CD14-positive monocyte (primary cell): ENCODE measurements around the gene DCAF6. TPM values are rescaled to one million over a fixed set of nuclear protein-coding genes. Genes with fewer than 3 reads are reported as not detected.

ENCODE experiments used
- DNase-seq, 3 donors: peaks; one replicate each; pipeline ENCODE4 v3.0.0-alpha.2; 2011 to 2022
- H2AFZ ChIP-seq: 2 replicates; pipeline ENCODE4 v1.6.0; 2012; ENCODE audit warnings: mild to moderate bottlenecking, low read depth, low read length, inconsistent platforms; ENCODE audit not compliant: insufficient read depth, poor library complexity, severe bottlenecking
- H3K27ac ChIP-seq, 2 donors: 1 replicate in 1 of 2; 2 replicates in 1 of 2; pipeline ENCODE4 v1.5.1; 2012 to 2013; ENCODE audit warnings: low read length in 2 of 2, control low read depth in 1 of 2, inconsistent platforms in 1 of 2, low read depth in 1 of 2, mild to moderate bottlenecking in 1 of 2
- H3K27me3 ChIP-seq, 2 donors: one replicate each; pipeline versions ENCODE4 v1.6.0 to v1.6.1; 2011 to 2013; ENCODE audit warnings: low read length in 2 of 2; ENCODE audit not compliant: control insufficient read depth in 2 of 2, insufficient read depth in 2 of 2
- H3K36me3 ChIP-seq, 2 donors: replicated peaks in 1 of 2; 1 replicate in 1 of 2; 2 replicates in 1 of 2; pipeline versions ENCODE4 v1.5.1 to v1.6.1; 2012 to 2013; ENCODE audit warnings: low read length in 2 of 2, control low read depth in 1 of 2, inconsistent platforms in 1 of 2, mild to moderate bottlenecking in 1 of 2; ENCODE audit not compliant: insufficient read depth in 2 of 2, control insufficient read depth in 1 of 2
- H3K4me1 ChIP-seq, 2 donors: 1 replicate in 1 of 2; 2 replicates in 1 of 2; pipeline versions ENCODE4 v1.5.1 to v1.6.1; 2012 to 2013; ENCODE audit warnings: low read length in 2 of 2, control low read depth in 1 of 2, inconsistent platforms in 1 of 2, mild to moderate bottlenecking in 1 of 2, moderate library complexity in 1 of 2; ENCODE audit not compliant: insufficient read depth in 2 of 2, control insufficient read depth in 1 of 2
- H3K4me2 ChIP-seq: replicated peaks from 2 replicates; pipeline ENCODE3; 2012; ENCODE audit warnings: low read length, moderate library complexity, mild to moderate bottlenecking; ENCODE audit not compliant: poor library complexity, severe bottlenecking; ENCODE audit errors: extremely low read depth
- H3K4me3 ChIP-seq, 3 experiments: fragments of 200-600 bp in 1 of 3; sonication (generic) in 1 of 3; replicated peaks in 1 of 3; 1 replicate in 2 of 3; 2 replicates in 1 of 3; pipeline ENCODE4 v1.5.1; 2011 to 2013; ENCODE audit warnings: low read length in 3 of 3, mild to moderate bottlenecking in 3 of 3, control low read depth in 2 of 3, low read depth in 2 of 3, inconsistent platforms in 1 of 3, moderate library complexity in 1 of 3
- H3K79me2 ChIP-seq: 2 replicates; pipeline ENCODE4 v1.6.0; 2012; ENCODE audit warnings: mild to moderate bottlenecking, control low read depth, inconsistent platforms, low read length, moderate library complexity; ENCODE audit not compliant: insufficient read depth
- H3K9ac ChIP-seq: 2 replicates; pipeline ENCODE4 v1.6.0; 2017; ENCODE audit warnings: low read length, mild to moderate bottlenecking; ENCODE audit not compliant: insufficient read depth, poor library complexity, severe bottlenecking
- H3K9me3 ChIP-seq, 2 donors: replicated peaks in 1 of 2; 1 replicate in 1 of 2; 2 replicates in 1 of 2; pipeline versions ENCODE4 v1.5.1 to v1.6.1; 2012 to 2013; ENCODE audit warnings: low read length in 2 of 2, control low read depth in 1 of 2; ENCODE audit not compliant: control insufficient read depth in 1 of 2, insufficient read depth in 1 of 2
- H4K20me1 ChIP-seq: 2 replicates; pipeline ENCODE4 v1.6.0; 2012; ENCODE audit warnings: mild to moderate bottlenecking, low read length, control low read depth, moderate library complexity; ENCODE audit not compliant: insufficient read depth
- H3K27ac Mint-ChIP-seq, 7 donors: one replicate each; pipeline ENCODE4 v1.8.0; 2020; ENCODE audit warnings: mild to moderate bottlenecking in 7 of 7, mixed read lengths in 7 of 7, moderate library complexity in 6 of 7, inconsistent platforms in 2 of 7
- H3K27me3 Mint-ChIP-seq, 3 donors: one replicate each; pipeline ENCODE4 v1.8.0; 2021 to 2022; ENCODE audit warnings: low read depth in 3 of 3, mild to moderate bottlenecking in 3 of 3, mixed read lengths in 3 of 3, moderate library complexity in 3 of 3, inconsistent platforms in 1 of 3
- H3K36me3 Mint-ChIP-seq, 2 donors: one replicate each; pipeline ENCODE4 v1.8.0; 2020; ENCODE audit warnings: mixed read lengths in 2 of 2, inconsistent platforms in 1 of 2, mild to moderate bottlenecking in 1 of 2
- H3K4me1 Mint-ChIP-seq: one replicate; pipeline ENCODE4 v1.8.0; 2020; ENCODE audit warnings: mild to moderate bottlenecking, mixed read lengths
- H3K4me3 Mint-ChIP-seq, 2 donors: one replicate each; pipeline ENCODE4 v1.8.0; 2020; ENCODE audit warnings: mild to moderate bottlenecking in 2 of 2, mixed read lengths in 2 of 2, moderate library complexity in 1 of 2
- H3K9me3 Mint-ChIP-seq, 7 donors: one replicate each; pipeline ENCODE4 v1.8.0; 2020 to 2022; ENCODE audit warnings: mixed read lengths in 7 of 7, mild to moderate bottlenecking in 6 of 7, moderate library complexity in 6 of 7, inconsistent platforms in 2 of 7
- CTCF ChIP-seq: fragments of 200-600 bp; IDR thresholded peaks from one replicate; pipeline ENCODE4 v1.8.0; 2022; ENCODE audit warnings: antibody characterized with exemption, mild to moderate bottlenecking
- WGBS: methylation state at CpG from one replicate; pipeline ENCODE4 v1.1.5; 2013; ENCODE audit warnings: missing lambda C conversion rate; ENCODE audit not compliant: insufficient coverage; 5-methylcytosine and 5-hydroxymethylcytosine counted together
- intact Hi-C, 2 donors: fragments of 100-400 bp; cut with micrococcal nuclease; formaldehyde crosslinking; loops; one replicate each; pipeline versions ENCODE4 v1.15.0 to v1.15.1; 2023
- polyA plus RNA-seq, 3 donors: library from polyadenylated mRNA; depleted of rRNA in 1 of 3; unstranded in 2 of 3; stranded (reverse) in 1 of 3; fragments of 300-500 nt in 2 of 3; fragments of >200 nt in 1 of 3; fragmentation: Illumina TruSeq in 2 of 3; gene quantifications; 1 replicate in 2 of 3; 2 replicates in 1 of 3; pipeline ENCODE4 v1.2.3, GENCODE V29; 2012 to 2021

The DCAF6 gene
- polyA plus RNA-seq, 3 donors, result 11.8 to 16.1 (median 11.9) TPM

- Mint-ChIP-seq H3K27me3 (peaks cover 0 to 3% (median 2%) of the 10 kb centered on the region in 3 donors), H3K36me3 (no peaks in the 10 kb centered on the region), H3K9me3 (peaks cover 0 to 2% (median 0%) of the 10 kb centered on the region in 7 donors), H3K4me3 (peak overlapping the region in 1 of 2 donors; percentile 28), H3K27ac (no peak overlapping the region), H3K4me1 (no peaks in the 10 kb centered on the region)
- Histone ChIP-seq H2AFZ (no peak overlapping the region), H3K9me3 (no peaks in the 10 kb centered on the region), H3K27ac (no peak overlapping the region), H3K4me2 (no peak overlapping the region), H3K79me2 (no peaks in the 10 kb centered on the region), H3K4me3 (no peak overlapping the region), H3K9ac (no peak overlapping the region), H3K4me1 (no peaks in the 10 kb centered on the region), H3K36me3 (no peaks in the 10 kb centered on the region), H4K20me1 (no peaks in the 10 kb centered on the region), H3K27me3 (no peaks in the 10 kb centered on the region)
- TF ChIP-seq CTCF, result no peak
- no peak for DNase-seq
- WGBS, result 100% methylated on average over 1 of the region's 1 CpG
- intact Hi-C loops, result no loop called here
Observed at GRCh38 chr1:168102487-168102886, 166.0 kb downstream of the DCAF6 start.

- Mint-ChIP-seq H3K4me3 (no peak overlapping the region), H3K27ac (no peak overlapping the region), H3K27me3 (peaks cover 0 to 3% (median 2%) of the 10 kb centered on the region in 3 donors), H3K36me3 (no peaks in the 10 kb centered on the region), H3K4me1 (no peaks in the 10 kb centered on the region), H3K9me3 (peaks cover 0 to under 1% (median 0%) of the 10 kb centered on the region in 7 donors)
- H4K20me1 ChIP-seq, result no peaks in the 10 kb centered on the region
- H2AFZ ChIP-seq, result no peak overlapping the region
- DNase-seq, result no peak
- H3K9ac ChIP-seq, result no peak overlapping the region
- no peaks in the 10 kb centered on the region for H3K9me3 ChIP-seq
- 80% methylated on average over 2 of the region's 11 CpGs for WGBS
- H3K36me3 ChIP-seq, result no peaks in the 10 kb centered on the region
- H3K27me3 ChIP-seq, result no peaks in the 10 kb centered on the region
- H3K4me2 ChIP-seq, result no peak overlapping the region
- H3K4me1 ChIP-seq, result no peaks in the 10 kb centered on the region
- no peaks in the 10 kb centered on the region for H3K79me2 ChIP-seq
- no peak for TF ChIP-seq CTCF
- intact Hi-C loops, result no loop called here
- H3K27ac ChIP-seq, result no peak overlapping the region
- no peak overlapping the region for H3K4me3 ChIP-seq
Observed at GRCh38 chr1:168104535-168104934, 168.1 kb downstream of the DCAF6 start.
